ENCODE data around the gene USP48.
"Not testable (repeated sequence)": the region's sequence is repeated elsewhere in the genome, so short reads cannot be mapped to it uniquely, and the experiment has no call there.

Gene USP48

GRCh38 chr1:21814981-21815582 is 32.1 kb upstream of the USP48 start:
- no peak for DNase-seq (ENCODE audit: low read depth in 2 of 2)

DNA sequence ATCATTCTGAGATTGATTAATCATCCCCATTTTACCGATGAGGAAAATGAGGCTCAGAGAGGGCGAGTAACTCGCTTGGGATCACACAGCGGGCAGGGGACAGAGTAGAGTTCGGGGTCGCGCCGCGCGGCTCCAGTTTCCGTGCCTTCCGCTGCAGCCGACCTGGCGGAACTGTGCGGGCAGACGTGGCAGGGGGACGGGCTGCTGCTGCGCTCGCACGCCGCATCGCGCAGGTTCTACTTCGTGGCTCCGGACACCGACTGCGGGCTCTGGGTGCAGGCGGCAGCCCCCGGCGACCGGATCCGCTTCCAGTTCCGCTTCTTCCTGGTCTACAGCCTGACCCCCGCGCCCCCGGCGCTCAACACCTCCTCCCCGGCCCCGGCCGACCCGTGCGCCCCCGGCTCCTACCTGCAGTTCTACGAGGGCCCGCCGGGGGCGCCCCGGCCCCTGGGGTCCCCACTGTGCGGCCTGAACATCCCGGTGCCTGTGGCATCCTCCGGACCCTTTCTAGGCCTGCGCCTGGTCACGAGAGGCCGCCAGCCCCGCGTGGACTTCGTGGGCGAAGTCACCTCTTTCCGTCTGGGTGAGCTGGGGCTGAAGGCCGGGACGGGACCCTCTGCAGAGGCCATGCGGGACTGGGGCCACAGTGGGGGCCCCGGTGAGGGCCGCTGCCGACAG is 31.4 kb upstream of the USP48 start:
- DNase-seq (ENCODE audit: low read depth in 2 of 2), result no peak

DNA sequence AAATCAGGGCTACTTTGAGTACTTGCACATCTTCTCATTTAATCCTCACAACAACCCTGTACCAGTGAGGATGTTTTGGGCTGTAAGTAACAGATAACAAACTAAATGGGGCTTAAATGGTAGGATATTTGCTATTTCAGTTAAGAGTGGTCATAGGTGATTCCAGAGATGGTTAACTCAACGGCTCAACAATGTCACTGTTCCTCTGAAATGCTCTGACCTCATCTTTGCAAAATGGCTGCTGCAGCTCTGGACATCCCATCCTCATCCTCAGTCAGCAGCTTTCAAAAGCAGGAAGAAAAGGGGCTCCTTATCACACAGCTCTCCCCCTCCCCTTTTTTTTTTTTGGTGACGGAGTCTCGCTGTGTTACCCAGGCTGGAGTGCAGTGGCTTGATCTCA is 30.6 kb upstream of the USP48 start:
- DNase-seq (ENCODE audit: low read depth in 2 of 2), result no peak

GRCh38 chr1:21811875-21812305 is 28.9 kb upstream of the USP48 start, which contains the start of gene LDLRAD2:
TSS of gene LDLRAD2 (plus strand) at chr1:21812265. CDS start at chr1:21812452, 187 bp downstream.
- no peak for DNase-seq (ENCODE audit: low read depth in 2 of 2)

GRCh38 chr1:21804536-21804935 is 21.6 kb upstream of the USP48 start:
- DNase-seq (ENCODE audit: low read depth in 2 of 2), result no peak

GRCh38 chr1:21801100-21801499 is 18.2 kb upstream of the USP48 start:
- no peak for DNase-seq (ENCODE audit: low read depth in 2 of 2)

DNA sequence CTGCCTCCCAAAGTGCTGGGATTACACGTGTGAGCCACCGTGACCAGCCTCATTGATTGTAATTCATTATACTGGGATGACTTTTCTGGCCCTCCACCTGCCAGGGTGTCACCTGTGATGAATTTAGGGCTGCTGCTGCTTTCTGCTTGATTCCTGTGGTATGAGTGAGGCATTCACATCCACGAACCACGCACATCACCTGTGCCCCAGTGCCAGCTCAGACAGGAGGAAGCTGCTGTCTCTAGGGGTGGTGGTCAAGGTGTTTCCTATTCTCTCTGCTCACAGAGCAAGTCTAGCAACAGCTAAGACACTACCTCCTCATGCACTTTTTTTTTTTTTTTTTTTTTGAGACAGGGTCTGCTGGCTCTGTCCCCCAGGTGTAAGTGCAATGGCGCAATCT is 16.8 kb upstream of the USP48 start:
- no peak for DNase-seq (ENCODE audit: low read depth in 2 of 2)

DNA sequence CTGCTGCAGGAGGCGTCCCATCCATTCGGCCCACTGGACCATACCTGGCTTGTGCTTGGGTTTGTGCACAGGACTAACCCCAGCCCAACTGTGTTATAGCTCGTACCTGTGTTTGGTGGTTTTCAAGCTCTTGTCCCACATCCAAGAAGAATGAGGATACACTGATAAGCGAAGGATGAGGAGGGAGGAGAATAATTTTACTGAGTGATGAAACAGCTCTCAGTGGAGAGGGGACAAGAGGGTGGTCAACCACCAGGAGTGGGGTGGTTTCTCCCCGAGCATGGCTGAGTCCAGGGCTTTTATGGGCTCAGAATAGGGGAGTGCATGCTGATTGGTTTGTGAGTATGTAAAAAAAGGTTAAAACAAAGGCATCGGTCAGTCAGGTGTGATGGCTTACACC is 12.1 kb upstream of the USP48 start:
- DNase-seq (ENCODE audit: low read depth in 2 of 2), result no peak

DNA sequence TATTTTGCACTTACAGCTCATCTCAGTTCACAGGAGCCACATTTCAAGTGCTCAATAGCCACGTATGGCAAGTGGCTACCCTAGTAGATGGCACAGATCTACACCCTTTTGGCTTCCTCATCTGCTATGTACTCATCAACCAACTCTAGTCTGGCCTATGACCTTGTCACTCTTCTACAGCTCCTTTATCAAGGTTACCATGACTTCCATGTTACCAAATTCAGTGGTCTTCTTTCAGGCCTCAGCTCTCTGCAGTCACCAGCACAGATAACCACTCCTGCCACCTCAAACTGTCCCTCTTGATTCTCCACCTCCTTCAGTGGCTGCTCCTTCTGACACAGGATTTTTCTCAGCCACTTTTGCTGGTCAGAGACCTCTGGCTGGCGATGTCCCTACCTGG is 11.7 kb upstream of the USP48 start:
- no peak for DNase-seq (ENCODE audit: low read depth in 2 of 2)

DNA sequence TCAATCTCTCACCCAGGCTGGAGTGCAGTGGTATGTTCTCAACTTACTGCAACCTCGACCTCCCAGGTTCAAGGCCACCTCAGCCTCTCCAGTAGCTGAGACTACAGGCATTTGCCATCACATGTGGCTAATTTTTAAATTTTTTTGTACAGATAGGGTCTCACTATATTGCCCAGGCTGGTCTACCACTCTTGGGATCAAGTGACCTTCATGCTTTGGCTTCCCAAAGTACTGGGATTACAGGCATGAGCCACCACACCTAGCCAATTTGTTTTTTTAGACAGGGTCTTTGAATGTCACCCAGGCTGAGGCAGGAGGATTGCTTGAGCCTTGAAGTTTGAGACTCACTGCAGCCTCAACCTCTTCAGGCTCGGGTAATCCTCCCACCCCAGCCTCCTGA is 10.2 kb upstream of the USP48 start:
- DNase-seq (ENCODE audit: low read depth in 2 of 2), result no peak

DNA sequence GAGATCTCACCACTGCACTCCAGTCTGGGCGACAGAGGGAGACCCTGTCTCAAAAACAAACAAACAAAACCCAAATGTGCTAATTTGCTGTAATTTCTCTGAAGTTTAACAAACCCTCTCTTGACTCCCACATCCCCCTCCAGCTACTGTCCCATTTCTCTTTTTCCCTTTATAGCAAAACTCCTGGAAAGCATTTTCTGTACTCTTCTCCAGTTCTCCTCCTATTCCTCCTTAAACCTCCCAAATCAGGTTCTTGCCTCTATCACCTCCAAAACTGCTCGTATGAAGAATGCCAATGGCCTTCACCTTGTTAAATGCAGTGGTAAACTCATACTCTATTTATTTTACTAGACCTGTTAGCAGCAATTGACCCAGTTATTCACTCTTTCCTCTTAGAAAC is 3.7 kb upstream of the USP48 start:
- DNase-seq (ENCODE audit: low read depth in 2 of 2), result no peak

DNA sequence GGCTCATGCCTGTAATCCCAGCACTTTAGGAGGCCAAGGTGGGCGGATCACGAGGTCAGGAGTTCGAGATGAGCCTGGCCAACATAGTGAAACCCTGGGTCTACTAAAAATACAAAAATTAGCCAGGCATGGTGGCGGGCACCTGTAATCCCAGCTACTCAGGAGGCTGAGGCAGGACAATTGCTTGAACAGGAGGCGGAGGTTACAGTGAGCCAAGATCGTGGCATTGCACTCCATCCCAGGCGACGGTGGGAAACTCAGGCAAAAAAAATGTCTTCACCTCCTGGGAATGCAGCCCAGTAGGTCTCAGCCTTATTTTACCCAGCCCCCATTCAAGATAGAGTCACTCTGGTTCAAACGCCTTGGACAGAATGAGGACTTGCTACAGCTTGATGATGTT is 2.8 kb upstream of the USP48 start:
- not testable (repeated sequence) for DNase-seq (ENCODE audit: low read depth in 2 of 2)

DNA sequence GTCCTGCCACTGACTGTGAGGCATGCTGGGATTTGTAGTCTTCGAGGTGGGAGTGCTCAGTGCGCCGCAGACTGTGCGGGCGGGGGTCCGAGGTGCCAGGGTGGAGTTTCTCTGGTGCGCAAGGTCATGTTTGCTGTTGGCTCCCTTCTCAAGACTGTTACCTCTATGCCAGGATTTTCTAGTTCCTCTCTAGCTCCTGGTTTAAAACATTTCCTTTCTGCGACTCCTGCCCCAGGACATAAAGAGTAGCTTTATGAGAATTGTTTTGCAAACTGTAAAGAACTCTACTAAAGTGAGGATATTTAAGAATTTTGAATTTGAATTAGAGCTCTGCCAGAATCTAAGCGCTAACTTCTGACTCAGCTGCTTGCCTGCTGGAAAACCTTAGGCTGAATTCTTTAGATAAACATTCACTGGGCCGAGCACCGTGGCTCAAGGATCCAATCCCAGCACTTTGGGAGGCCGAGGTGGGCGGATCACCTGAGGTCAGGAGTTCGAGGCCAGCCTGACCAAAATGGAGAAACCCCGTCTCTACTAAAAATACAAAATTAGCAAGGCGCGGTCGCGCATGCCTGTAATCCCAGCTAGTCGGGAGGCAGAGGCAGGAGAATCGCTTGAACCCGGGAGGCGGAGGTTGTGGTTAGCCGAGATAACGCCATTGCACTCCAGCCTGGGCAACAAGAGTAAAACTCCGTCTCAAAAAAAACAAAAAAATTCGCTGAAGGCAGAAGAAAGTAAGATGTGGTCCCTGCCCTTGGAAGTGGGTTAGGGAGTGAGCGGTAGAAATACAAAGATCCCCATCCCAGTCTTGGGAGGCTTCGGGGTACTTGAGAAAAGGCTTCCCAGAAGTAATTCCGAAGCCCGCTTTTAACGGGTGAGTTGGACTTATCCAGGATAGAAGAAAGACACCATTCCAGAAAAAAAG is 992 bp upstream of the USP48 start:
- DNase-seq (ENCODE audit: low read depth in 2 of 2), result peak in 1 of 2 experiments; percentile 13

DNA sequence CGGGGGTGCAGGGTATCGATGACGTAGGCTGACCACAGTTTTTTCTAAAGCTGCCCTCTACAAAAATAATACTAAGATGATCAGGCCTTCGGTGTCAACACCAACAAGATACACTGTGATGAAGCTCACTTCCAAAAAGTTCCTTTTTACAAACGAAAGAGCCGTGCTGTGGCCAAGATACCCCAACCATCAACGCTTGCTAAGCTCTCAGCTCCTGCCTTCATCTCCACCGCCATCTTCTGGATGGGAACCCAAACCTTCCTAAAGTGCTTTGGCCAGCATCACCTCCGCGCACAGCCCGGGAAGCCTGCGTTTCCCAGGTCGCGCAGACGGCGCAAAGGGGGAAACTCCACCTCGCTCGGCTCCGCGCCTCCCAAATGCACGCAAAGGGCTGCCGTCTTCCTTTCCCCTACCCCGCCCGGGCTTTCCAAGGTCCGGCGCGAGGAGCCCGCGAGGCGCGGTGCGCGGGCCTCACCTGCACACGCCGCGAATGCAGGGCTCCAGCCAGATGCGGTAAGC is 541 bp downstream of the USP48 start:
- peak in 1 of 2 experiments; percentile 15 for DNase-seq (ENCODE audit: low read depth in 2 of 2)

GRCh38 chr1:21781815-21782348 is 1.1 kb downstream of the USP48 start:
- peak in 1 of 2 experiments; percentile 15 for DNase-seq (ENCODE audit: low read depth in 2 of 2)

DNA sequence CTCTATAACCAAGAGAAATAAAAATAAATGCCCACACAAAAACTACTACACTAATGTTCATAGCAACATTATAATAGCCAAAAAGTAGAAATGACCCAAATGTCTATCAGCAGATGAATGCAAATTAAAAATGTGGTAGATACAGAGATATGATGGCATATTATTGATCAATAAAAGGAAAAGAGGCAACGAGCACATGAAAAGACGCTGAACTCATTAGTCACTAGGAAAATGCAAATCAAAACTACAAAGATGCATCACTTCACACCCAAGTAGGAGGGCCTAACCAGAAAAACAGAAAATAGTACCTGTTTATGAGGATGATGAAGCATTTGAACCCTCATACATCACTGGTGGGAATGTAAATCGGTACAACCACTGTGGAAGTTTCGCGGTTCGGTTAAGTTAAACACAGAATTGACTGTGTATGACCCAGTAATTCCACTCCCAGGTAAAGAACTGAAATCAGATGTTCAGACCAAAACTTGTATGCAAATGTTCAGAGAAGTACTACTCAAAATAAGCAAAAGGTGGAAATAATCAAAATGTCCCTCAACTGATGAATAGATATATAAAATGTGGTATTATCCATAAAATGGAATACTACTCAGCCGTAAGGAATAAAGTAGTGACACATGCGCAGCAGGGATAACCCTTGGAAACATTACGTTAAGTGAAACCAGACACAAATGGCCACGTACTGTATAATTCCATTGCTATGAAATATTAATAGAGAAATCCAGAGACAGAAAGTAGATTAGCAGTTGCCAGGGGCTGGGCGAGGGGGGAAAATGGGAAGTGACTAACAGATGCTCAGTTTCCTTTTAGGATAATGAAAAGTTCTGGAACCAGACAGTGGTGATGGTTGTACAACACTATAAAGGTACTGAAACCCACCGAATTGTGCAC is 3.1 kb downstream of the USP48 start:
- DNase-seq (ENCODE audit: low read depth in 2 of 2), result no peak

- no peak for DNase-seq (ENCODE audit: low read depth in 2 of 2)
Measured at GRCh38 chr1:21778405-21778727, 4.6 kb downstream of the USP48 start.

DNA sequence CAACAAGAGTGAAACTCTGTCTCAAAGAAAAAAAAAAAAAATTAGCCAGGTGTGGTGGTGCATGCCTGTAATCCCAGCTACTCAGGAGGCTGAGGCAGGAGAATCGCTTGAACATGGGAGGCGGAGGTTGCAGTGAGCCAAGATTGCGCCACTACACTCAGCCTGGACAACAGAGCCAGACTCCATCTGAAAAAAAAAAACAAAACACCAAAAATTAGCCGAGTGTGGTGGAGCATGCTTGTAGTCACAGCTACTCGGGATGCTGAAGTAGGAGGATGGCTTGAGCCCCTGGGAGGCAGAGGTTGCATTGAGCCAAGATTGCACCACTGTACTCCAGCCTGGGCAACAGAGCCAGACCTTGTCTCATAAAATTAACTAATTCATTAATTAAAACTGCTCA is 6.0 kb downstream of the USP48 start:
- DNase-seq (ENCODE audit: low read depth in 2 of 2), result not testable (repeated sequence)

- DNase-seq (ENCODE audit: low read depth in 2 of 2), result peak in 1 of 2 experiments; percentile 8
Measured at GRCh38 chr1:21775985-21776562, 6.9 kb downstream of the USP48 start.

GRCh38 chr1:21775550-21775914 is 7.4 kb downstream of the USP48 start:
- DNase-seq (ENCODE audit: low read depth in 2 of 2), result no peak
